Measurements from ENCODE around the gene SNRNP200.

DNA sequence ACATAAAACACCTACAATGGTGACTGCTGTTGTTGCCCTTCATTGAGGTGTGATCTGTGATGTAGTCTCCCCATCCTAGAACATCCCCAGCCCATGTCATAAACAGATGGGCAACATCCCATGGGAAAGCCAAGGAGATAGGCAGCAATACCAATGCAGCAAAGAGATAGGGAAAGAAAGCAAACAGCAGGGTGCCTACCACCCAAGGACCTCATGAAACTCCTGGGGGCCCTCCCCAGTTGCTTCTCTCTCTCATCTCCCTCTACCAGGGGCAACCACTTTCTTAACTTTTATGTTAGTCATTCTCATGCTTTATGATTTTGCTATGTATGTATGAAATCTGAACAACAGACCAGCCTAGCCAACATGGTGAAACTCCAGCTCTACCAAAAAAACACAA is 11.7 kb upstream of the SNRNP200 start:
- TF ChIP-seq, protein P1, sequence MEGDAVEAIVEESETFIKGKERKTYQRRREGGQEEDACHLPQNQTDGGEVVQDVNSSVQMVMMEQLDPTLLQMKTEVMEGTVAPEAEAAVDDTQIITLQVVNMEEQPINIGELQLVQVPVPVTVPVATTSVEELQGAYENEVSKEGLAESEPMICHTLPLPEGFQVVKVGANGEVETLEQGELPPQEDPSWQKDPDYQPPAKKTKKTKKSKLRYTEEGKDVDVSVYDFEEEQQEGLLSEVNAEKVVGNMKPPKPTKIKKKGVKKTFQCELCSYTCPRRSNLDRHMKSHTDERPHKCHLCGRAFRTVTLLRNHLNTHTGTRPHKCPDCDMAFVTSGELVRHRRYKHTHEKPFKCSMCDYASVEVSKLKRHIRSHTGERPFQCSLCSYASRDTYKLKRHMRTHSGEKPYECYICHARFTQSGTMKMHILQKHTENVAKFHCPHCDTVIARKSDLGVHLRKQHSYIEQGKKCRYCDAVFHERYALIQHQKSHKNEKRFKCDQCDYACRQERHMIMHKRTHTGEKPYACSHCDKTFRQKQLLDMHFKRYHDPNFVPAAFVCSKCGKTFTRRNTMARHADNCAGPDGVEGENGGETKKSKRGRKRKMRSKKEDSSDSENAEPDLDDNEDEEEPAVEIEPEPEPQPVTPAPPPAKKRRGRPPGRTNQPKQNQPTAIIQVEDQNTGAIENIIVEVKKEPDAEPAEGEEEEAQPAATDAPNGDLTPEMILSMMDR (conservative IDR thresholded peaks at IDR 0.05; ENCODE audit: low read length), result no peak
- no peak for TF ChIP-seq EZH2phosphoT487 (IDR thresholded peaks at IDR 0.05; ENCODE audit: borderline replicate concordance, low read depth, low read length)
